LNCaP clone FGC (cell line): ENCODE measurements around the gene SLC35G2.
"Not testable (repeated sequence)": the region's sequence is repeated elsewhere in the genome, so short reads cannot be mapped to it uniquely, and the experiment has no call there.

Source experiments
- DNase-seq: peaks from one replicate; pipeline ENCODE4 v3.0.0-alpha.2; 2011; ENCODE audit warnings: low read depth
- H3K4me3 ChIP-seq: 2 replicates; pipeline ENCODE4 v1.5.1; 2011; ENCODE audit warnings: mild to moderate bottlenecking, low read depth, low read length, control low read depth
- CTCF ChIP-seq: IDR thresholded peaks from 2 replicates; pipeline ENCODE4 v1.5.1; 2012; ENCODE audit warnings: mild to moderate bottlenecking; ENCODE audit not compliant: control insufficient read depth, insufficient read depth; ENCODE audit errors: extremely low read depth

Gene SLC35G2

GRCh38 chr3:136861890-136862616 lies 43.1 kb downstream of the SLC35G2 start, which contains the start of gene NCK1:
NCK1 (plus strand) TSS chr3:136862208; CDS start chr3:136928002, 65,794 bp downstream.
- H3K4me3 ChIP-seq: peak within 1 kb of the TSS; percentile 86
- no peak for TF ChIP-seq CTCF
- DNase-seq: peak; percentile 97

- H3K4me3 ChIP-seq: peak overlapping the region; percentile 86
- no peak for TF ChIP-seq CTCF
- peak; percentile 51 for DNase-seq
These were observed 43.8 kb downstream of the SLC35G2 start for GRCh38 chr3:136862617-136863322.

GRCh38 chr3:136869282-136869681 lies 50.4 kb downstream of the SLC35G2 start:
- no peak for DNase-seq
- H3K4me3 ChIP-seq: no peak overlapping the region
- no peak for TF ChIP-seq CTCF

GRCh38 chr3:136872258-136872657 lies 53.3 kb downstream of the SLC35G2 start:
- H3K4me3 ChIP-seq, DNase-seq: not testable (repeated sequence)

GRCh38 chr3:136879510-136879909 lies 60.6 kb downstream of the SLC35G2 start:
- not testable (repeated sequence) for DNase-seq, H3K4me3 ChIP-seq

- no peak for TF ChIP-seq CTCF
- no peak overlapping the region for H3K4me3 ChIP-seq
- no peak for DNase-seq
These were observed 63.6 kb downstream of the SLC35G2 start for GRCh38 chr3:136882571-136882970.

- H3K4me3 ChIP-seq: no peak overlapping the region
- TF ChIP-seq CTCF: no peak
- DNase-seq: no peak
These were observed 65.2 kb downstream of the SLC35G2 start for GRCh38 chr3:136883967-136884720.
